CD4-positive, alpha-beta T cell treated with Interleukin-21 for 1 hour (primary cell): Measurements from ENCODE around the gene BCL11B.

ENCODE experiments used
- DNase-seq: peaks from one replicate; pipeline ENCODE4 v3.0.0-alpha.2; 2020

The BCL11B gene

GRCh38 chr14:99252940-99253868, 18.8 kb downstream of the BCL11B start:
- peak; percentile 77 for DNase-seq

- no peak for DNase-seq
Observed at GRCh38 chr14:99252443-99252939, 19.5 kb downstream of the BCL11B start.

GRCh38 chr14:99251721-99252120, 20.3 kb downstream of the BCL11B start:
- DNase-seq = no peak

GRCh38 chr14:99250636-99251208, 21.3 kb downstream of the BCL11B start:
- DNase-seq = peak; percentile 52

GRCh38 chr14:99249389-99249788, 22.6 kb downstream of the BCL11B start:
- no peak for DNase-seq

- no peak for DNase-seq
Observed at GRCh38 chr14:99248761-99249171, 23.2 kb downstream of the BCL11B start.

GRCh38 chr14:99247772-99248171, 24.2 kb downstream of the BCL11B start:
- DNase-seq = no peak

GRCh38 chr14:99247101-99247729, 24.8 kb downstream of the BCL11B start:
- no peak for DNase-seq

GRCh38 chr14:99246536-99247097, 25.4 kb downstream of the BCL11B start:
- peak; percentile 66 for DNase-seq

- DNase-seq = no peak
Observed at GRCh38 chr14:99245564-99246511, 26.2 kb downstream of the BCL11B start.

- DNase-seq = no peak
Observed at GRCh38 chr14:99244941-99245563, 26.9 kb downstream of the BCL11B start.

- DNase-seq = no peak
Observed at GRCh38 chr14:99244367-99244901, 27.6 kb downstream of the BCL11B start.

- DNase-seq = peak; percentile 63
Observed at GRCh38 chr14:99242816-99243721, 28.9 kb downstream of the BCL11B start.

- no peak for DNase-seq
Observed at GRCh38 chr14:99242238-99242637, 29.8 kb downstream of the BCL11B start.

GRCh38 chr14:99241325-99242010, 30.5 kb downstream of the BCL11B start:
- DNase-seq = peak; percentile 56

GRCh38 chr14:99240627-99241324, 31.2 kb downstream of the BCL11B start:
- peak; percentile 64 for DNase-seq

- DNase-seq = no peak
Observed at GRCh38 chr14:99239661-99240092, 32.3 kb downstream of the BCL11B start.

GRCh38 chr14:99238216-99238615, 33.8 kb downstream of the BCL11B start:
- DNase-seq = no peak

- DNase-seq = no peak
Observed at GRCh38 chr14:99237288-99237687, 34.7 kb downstream of the BCL11B start.
